GM21526 (cell line): Measurements from ENCODE around the gene JARID2.
"Not testable (repeated sequence)": the region's sequence is repeated elsewhere in the genome, so short reads cannot be mapped to it uniquely, and the experiment has no call there.

Experiments used
- ATAC-seq: cut with Tn5 transposase; IDR thresholded peaks from one replicate; pipeline ENCODE4 v1.9.1; 2021; ENCODE audit warnings: moderate library complexity; ENCODE audit not compliant: unreplicated experiment, low FRiP score

JARID2 gene

GRCh38 chr6:15305496-15305895 lies 59.6 kb downstream of the JARID2 start:
- ATAC-seq, result no peak

- ATAC-seq, result no peak
Measured at GRCh38 chr6:15305909-15306308, 60.0 kb downstream of the JARID2 start.

- no peak for ATAC-seq
Measured at GRCh38 chr6:15308435-15309213, 62.8 kb downstream of the JARID2 start.

GRCh38 chr6:15309611-15310283 lies 63.9 kb downstream of the JARID2 start:
- no peak for ATAC-seq

- ATAC-seq, result no peak
Measured at GRCh38 chr6:15310680-15311079, 64.8 kb downstream of the JARID2 start.

- no peak for ATAC-seq
Measured at GRCh38 chr6:15312500-15312899, 66.6 kb downstream of the JARID2 start.

GRCh38 chr6:15313367-15313766 lies 67.5 kb downstream of the JARID2 start:
- ATAC-seq, result no peak

- ATAC-seq, result no peak
Measured at GRCh38 chr6:15316754-15317153, 70.9 kb downstream of the JARID2 start.

- no peak for ATAC-seq
Measured at GRCh38 chr6:15317251-15317650, 71.4 kb downstream of the JARID2 start.

- no peak for ATAC-seq
Measured at GRCh38 chr6:15317934-15318902, 72.3 kb downstream of the JARID2 start.

GRCh38 chr6:15319677-15320076 lies 73.8 kb downstream of the JARID2 start:
- ATAC-seq, result no peak

- ATAC-seq, result no peak
Measured at GRCh38 chr6:15320693-15321092, 74.8 kb downstream of the JARID2 start.

GRCh38 chr6:15322184-15322583 lies 76.3 kb downstream of the JARID2 start:
- no peak for ATAC-seq

- ATAC-seq, result no peak
Measured at GRCh38 chr6:15322781-15323536, 77.1 kb downstream of the JARID2 start.

- not testable (repeated sequence) for ATAC-seq
Measured at GRCh38 chr6:15323611-15324010, 77.7 kb downstream of the JARID2 start.

- ATAC-seq, result no peak
Measured at GRCh38 chr6:15324427-15324985, 78.6 kb downstream of the JARID2 start.

GRCh38 chr6:15325540-15325955 lies 79.7 kb downstream of the JARID2 start:
- no peak for ATAC-seq

- no peak for ATAC-seq
Measured at GRCh38 chr6:15326067-15326614, 80.3 kb downstream of the JARID2 start.

- no peak for ATAC-seq
Measured at GRCh38 chr6:15327271-15327670, 81.4 kb downstream of the JARID2 start.
